IMR-90 (cell line): ENCODE measurements around the gene KCNK15.

Experiments used
- FOS ChIP-seq: fragments of 150-350 bp; IDR thresholded peaks from 2 replicates; pipeline ENCODE4 v1.6.1; 2016; ENCODE audit warnings: low read depth, low read length
- POLR2A ChIP-seq: IDR thresholded peaks from 2 replicates; pipeline ENCODE4 v1.6.1; 2012; ENCODE audit warnings: mild to moderate bottlenecking, low read depth, low read length
- RAD21 ChIP-seq: IDR thresholded peaks from 2 replicates; pipeline ENCODE4 v1.6.1; 2012; ENCODE audit warnings: low read length, improper control_type of control experiment
- SMC3 ChIP-seq: fragments of 150-350 bp; IDR thresholded peaks from 2 replicates; pipeline ENCODE4 v1.6.1; 2016; ENCODE audit warnings: low read depth, mild to moderate bottlenecking, antibody characterized with exemption, low read length, moderate library complexity
- TF ChIP-seq, protein P1 (sequence below): conservative IDR thresholded peaks from 2 replicates; pipeline ENCODE4 v1.5.1; 2012; ENCODE audit warnings: mild to moderate bottlenecking, low read depth, low read length, improper control_type of control experiment

DNA sequence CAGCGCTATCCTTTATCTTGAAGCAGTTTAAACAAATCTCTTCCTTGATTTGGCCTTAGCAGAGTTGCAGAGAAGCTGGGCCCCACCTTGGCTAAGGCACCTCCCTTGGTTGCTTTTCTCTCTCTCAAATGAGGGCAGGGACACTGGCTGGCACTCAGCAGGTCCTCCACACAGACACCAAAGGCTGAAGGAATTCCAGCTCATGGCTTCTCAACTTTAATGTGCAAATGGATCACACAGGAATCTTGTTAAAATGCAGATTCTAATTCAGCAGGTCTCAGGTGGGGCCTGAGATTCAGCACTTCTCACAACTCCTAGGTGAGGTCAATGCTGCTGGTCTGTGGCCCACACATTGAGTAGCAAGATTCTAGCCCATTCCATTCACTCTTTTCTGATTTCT is 39.0 kb downstream of the KCNK15 start:
- TF ChIP-seq POLR2A = no peak
- TF ChIP-seq, protein P1, sequence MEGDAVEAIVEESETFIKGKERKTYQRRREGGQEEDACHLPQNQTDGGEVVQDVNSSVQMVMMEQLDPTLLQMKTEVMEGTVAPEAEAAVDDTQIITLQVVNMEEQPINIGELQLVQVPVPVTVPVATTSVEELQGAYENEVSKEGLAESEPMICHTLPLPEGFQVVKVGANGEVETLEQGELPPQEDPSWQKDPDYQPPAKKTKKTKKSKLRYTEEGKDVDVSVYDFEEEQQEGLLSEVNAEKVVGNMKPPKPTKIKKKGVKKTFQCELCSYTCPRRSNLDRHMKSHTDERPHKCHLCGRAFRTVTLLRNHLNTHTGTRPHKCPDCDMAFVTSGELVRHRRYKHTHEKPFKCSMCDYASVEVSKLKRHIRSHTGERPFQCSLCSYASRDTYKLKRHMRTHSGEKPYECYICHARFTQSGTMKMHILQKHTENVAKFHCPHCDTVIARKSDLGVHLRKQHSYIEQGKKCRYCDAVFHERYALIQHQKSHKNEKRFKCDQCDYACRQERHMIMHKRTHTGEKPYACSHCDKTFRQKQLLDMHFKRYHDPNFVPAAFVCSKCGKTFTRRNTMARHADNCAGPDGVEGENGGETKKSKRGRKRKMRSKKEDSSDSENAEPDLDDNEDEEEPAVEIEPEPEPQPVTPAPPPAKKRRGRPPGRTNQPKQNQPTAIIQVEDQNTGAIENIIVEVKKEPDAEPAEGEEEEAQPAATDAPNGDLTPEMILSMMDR = no peak
- no peak for TF ChIP-seq FOS
- TF ChIP-seq RAD21 = no peak
- no peak for TF ChIP-seq SMC3
